Colonic mucosa (tissue), 4 donors: ENCODE data around the gene ANKS1B. TPM values are rescaled to one million over a fixed set of nuclear protein-coding genes. Genes with fewer than 3 reads are reported as not detected.
A peak's percentile ranks its signal among the peaks of the same experiment; 100 is the strongest.

Experiments used
- DNase-seq: peaks from one replicate; pipeline ENCODE4 v3.0.0-alpha.2; 2020
- H3K27ac ChIP-seq: fragments of 200-600 bp; one replicate; pipeline ENCODE4 v1.8.0; 2021
- H3K27me3 ChIP-seq: fragments of 200-600 bp; one replicate; pipeline ENCODE4 v1.8.0; 2021
- H3K36me3 ChIP-seq: fragments of 200-600 bp; one replicate; pipeline ENCODE4 v1.8.0; 2021
- H3K4me1 ChIP-seq: fragments of 200-600 bp; one replicate; pipeline ENCODE4 v1.8.0; 2021; ENCODE audit warnings: mild to moderate bottlenecking
- H3K4me3 ChIP-seq: fragments of 200-600 bp; one replicate; pipeline ENCODE4 v1.8.0; 2021
- H3K9ac ChIP-seq, 2 donors: one replicate each; pipeline ENCODE4 v1.7.0; 2013; ENCODE audit warnings: control low read depth in 2 of 2, low read depth in 2 of 2, low read length in 2 of 2
- H3K9me3 ChIP-seq: fragments of 200-600 bp; one replicate; pipeline ENCODE4 v1.8.0; 2021
- CTCF ChIP-seq: fragments of 200-600 bp; IDR thresholded peaks from one replicate; pipeline ENCODE4 v1.8.0; 2022; ENCODE audit warnings: antibody characterized with exemption, mild to moderate bottlenecking
- intact Hi-C: fragments of 100-400 bp; cut with DNase I; formaldehyde crosslinking; loops from one replicate; pipeline ENCODE4 v1.14.1; 2022
- total RNA-seq, 2 donors: library from RNA; stranded (reverse); fragmentation: NEBNext Ultra II Directional in 1 of 2; extraction: Animal tissue kit (Norgen Biotek cat#: 25700) in 1 of 2; gene quantifications; one replicate each; pipeline ENCODE4 v1.2.1, GENCODE V29; 2021
- donor health status: healthy.
- donor health status: DM: no; HTN: no; CAD: no.
- donor health status: DM: no; HTN: no; CAD: no.

ANKS1B gene
- total RNA-seq, 2 donors from 2014 or later, result 1.7 to 3.3 TPM

- H3K27me3 ChIP-seq, result no peaks in the 10 kb centered on the region
- no peak for TF ChIP-seq CTCF
- no peak for DNase-seq
- intact Hi-C loops, result loop anchor here (10.0 kb wide), 1 partner anchor 268 kb away; no protein-coding TSS in a partner anchor
- no peak overlapping the region for H3K27ac ChIP-seq
- no peaks in the 10 kb centered on the region for H3K4me1 ChIP-seq
- H3K36me3 ChIP-seq, result no peaks in the 10 kb centered on the region
- H3K9me3 ChIP-seq, result no peaks in the 10 kb centered on the region
- no peak overlapping the region for H3K4me3 ChIP-seq
- H3K9ac ChIP-seq, result no peak overlapping the region
These were observed 1257.5 kb downstream of the ANKS1B start for GRCh38 chr12:98727196-98727595.

GRCh38 chr12:98725476-98726247, 1259.1 kb downstream of the ANKS1B start:
- Histone ChIP-seq H3K27me3 (no peaks in the 10 kb centered on the region), H3K36me3 (no peaks in the 10 kb centered on the region), H3K4me1 (no peaks in the 10 kb centered on the region), H3K4me3 (no peak overlapping the region), H3K9ac (no peak overlapping the region), H3K9me3 (no peaks in the 10 kb centered on the region), H3K27ac (no peak overlapping the region)
- DNase-seq, result no peak
- intact Hi-C loops, result loop anchor here (10.0 kb wide), 1 partner anchor 269 kb away; no protein-coding TSS in a partner anchor
- peak; percentile 29 for TF ChIP-seq CTCF

- no peaks in the 10 kb centered on the region for H3K27me3 ChIP-seq
- intact Hi-C loops, result loop anchor here (10.0 kb wide), 1 partner anchor 270 kb away; no protein-coding TSS in a partner anchor
- H3K4me1 ChIP-seq, result no peaks in the 10 kb centered on the region
- H3K9ac ChIP-seq, result no peak overlapping the region
- H3K36me3 ChIP-seq, result no peaks in the 10 kb centered on the region
- DNase-seq, result no peak
- no peak overlapping the region for H3K4me3 ChIP-seq
- no peaks in the 10 kb centered on the region for H3K9me3 ChIP-seq
- no peak for TF ChIP-seq CTCF
- no peak overlapping the region for H3K27ac ChIP-seq
These were observed 1260.2 kb downstream of the ANKS1B start for GRCh38 chr12:98724384-98725155.

GRCh38 chr12:98721204-98721702, 1263.5 kb downstream of the ANKS1B start:
- no peak for DNase-seq
- intact Hi-C loops, result loop anchor here (10.0 kb wide), 1 partner anchor 274 kb away; no protein-coding TSS in a partner anchor
- H3K4me1 ChIP-seq, result no peaks in the 10 kb centered on the region
- no peak overlapping the region for H3K4me3 ChIP-seq
- no peaks in the 10 kb centered on the region for H3K9me3 ChIP-seq
- H3K27ac ChIP-seq, result no peak overlapping the region
- no peak overlapping the region for H3K9ac ChIP-seq
- no peak for TF ChIP-seq CTCF
- no peaks in the 10 kb centered on the region for H3K27me3 ChIP-seq
- peaks cover 2% of the 10 kb centered on the region for H3K36me3 ChIP-seq
